RWPE1 (cell line): ENCODE measurements around the gene KRT1.

ENCODE experiments used
- CTCF ChIA-PET: fragments of 350-600 bp; sonication (Branson Sonifier 250); formaldehyde crosslinking; extraction: SDS; loops from one replicate; lab custom pipeline; 2021; lab: Yijun Ruan, JAX
- POLR2A ChIA-PET: fragments of 400-600 bp; formaldehyde crosslinking; extraction: SDS; loops from one replicate; lab custom pipeline; 2020; ENCODE audit warnings: antibody characterized with exemption; ENCODE audit not compliant: low non-redundant PET; lab: Yijun Ruan, JAX
- DNase-seq: peaks from one replicate; pipeline ENCODE4 v3.0.0; 2012; ENCODE audit warnings: low spot score
- H3K27ac ChIP-seq: fragments of 450-650 bp; 2 replicates; pipeline ENCODE4 v1.5.1; 2017
- TF ChIP-seq, protein P1 (sequence below): fragments of 450-650 bp; conservative IDR thresholded peaks from 2 replicates; pipeline ENCODE4 v1.5.1; 2017; ENCODE audit warnings: low read depth, mild to moderate bottlenecking

The KRT1 gene

DNA sequence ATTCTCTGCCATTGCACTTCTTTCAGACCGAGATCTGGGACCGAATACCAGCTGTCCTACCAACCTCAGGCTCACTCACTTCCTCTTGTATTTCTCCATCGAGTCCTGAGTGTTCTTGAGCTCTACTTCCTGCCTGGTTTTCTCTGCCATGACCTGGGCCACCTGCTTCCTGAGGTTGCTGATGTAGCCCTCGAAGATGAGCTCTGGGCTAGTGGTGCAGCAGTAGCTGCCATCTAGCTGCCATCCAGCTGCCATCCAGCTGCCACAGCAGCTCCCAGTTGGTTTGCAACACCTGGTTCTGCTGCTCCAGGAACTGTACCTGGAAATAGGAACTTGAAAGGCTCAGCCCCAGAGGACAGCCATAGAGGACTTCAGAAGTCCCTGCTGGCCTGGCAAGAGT lies 46.8 kb downstream of the KRT1 start:
- DNase-seq = no peak
- ChIA-PET CTCF (no interaction called here), POLR2A (no interaction called here)
- TF ChIP-seq, protein P1, sequence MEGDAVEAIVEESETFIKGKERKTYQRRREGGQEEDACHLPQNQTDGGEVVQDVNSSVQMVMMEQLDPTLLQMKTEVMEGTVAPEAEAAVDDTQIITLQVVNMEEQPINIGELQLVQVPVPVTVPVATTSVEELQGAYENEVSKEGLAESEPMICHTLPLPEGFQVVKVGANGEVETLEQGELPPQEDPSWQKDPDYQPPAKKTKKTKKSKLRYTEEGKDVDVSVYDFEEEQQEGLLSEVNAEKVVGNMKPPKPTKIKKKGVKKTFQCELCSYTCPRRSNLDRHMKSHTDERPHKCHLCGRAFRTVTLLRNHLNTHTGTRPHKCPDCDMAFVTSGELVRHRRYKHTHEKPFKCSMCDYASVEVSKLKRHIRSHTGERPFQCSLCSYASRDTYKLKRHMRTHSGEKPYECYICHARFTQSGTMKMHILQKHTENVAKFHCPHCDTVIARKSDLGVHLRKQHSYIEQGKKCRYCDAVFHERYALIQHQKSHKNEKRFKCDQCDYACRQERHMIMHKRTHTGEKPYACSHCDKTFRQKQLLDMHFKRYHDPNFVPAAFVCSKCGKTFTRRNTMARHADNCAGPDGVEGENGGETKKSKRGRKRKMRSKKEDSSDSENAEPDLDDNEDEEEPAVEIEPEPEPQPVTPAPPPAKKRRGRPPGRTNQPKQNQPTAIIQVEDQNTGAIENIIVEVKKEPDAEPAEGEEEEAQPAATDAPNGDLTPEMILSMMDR = no peak
- no peak overlapping the region for H3K27ac ChIP-seq

GRCh38 chr12:52632656-52633055 lies 47.6 kb downstream of the KRT1 start:
- POLR2A ChIA-PET = no interaction called here
- no peak for DNase-seq
- CTCF ChIA-PET = no interaction called here
- TF ChIP-seq, protein P1 = no peak
- H3K27ac ChIP-seq = no peak overlapping the region

GRCh38 chr12:52631676-52632459 lies 48.3 kb downstream of the KRT1 start:
- CTCF ChIA-PET = no interaction called here
- TF ChIP-seq, protein P1 = no peak
- POLR2A ChIA-PET = no interaction called here
- H3K27ac ChIP-seq = no peak overlapping the region
- no peak for DNase-seq

DNA sequence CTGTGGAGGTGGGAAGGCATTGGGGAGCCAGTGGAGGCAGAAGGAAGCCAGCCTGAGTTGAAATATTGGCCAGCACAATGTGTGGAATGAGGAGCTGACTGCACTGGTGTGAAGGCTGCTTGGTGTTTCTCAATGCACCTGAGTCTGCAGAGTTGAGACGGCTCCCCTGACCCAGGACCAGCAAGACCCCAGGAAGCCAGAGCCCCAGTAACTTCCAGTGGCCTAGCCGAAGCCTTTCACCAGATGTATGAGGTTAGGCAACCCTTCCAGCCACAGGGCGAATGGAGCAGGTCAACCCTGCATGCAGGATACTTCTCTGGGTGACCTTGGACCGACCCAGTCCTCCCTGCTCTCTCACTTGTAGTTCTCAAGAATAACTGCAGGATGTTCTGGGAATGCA lies 48.9 kb downstream of the KRT1 start:
- POLR2A ChIA-PET = no interaction called here
- TF ChIP-seq, protein P1 = no peak
- H3K27ac ChIP-seq = no peak overlapping the region
- CTCF ChIA-PET = no interaction called here
- DNase-seq = no peak

DNA sequence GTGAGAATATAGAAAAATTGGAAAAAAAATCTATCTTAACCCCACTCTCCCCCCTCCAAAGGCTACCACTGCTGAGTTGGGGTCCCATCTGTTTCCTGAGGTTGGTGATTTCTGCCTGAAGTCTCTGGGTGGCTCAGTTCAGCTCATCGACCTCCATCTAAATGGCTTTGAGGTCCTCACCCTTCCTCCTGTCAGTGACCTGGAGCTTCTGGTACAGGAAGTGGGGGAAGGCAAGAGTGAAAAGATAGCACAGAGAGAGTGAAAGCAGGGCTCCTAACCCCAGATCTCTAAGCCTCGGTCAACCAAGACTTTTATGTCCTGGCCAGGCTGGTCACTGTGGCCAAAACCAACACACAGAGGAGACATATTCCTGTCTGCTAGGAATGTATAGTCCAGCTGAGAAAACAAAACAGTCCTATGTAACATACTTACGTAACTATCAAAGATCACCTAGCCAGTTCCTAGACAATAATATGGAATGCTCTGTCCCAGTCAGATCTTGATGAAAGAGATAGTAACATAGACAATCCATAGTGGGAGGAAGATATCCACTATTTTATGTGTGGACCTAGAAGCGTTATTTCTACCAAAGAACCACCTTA lies 49.5 kb downstream of the KRT1 start:
- no peak overlapping the region for H3K27ac ChIP-seq

GRCh38 chr12:52630008-52630500 lies 50.2 kb downstream of the KRT1 start:
- POLR2A ChIA-PET = no interaction called here
- no peak overlapping the region for H3K27ac ChIP-seq
- TF ChIP-seq, protein P1 = no peak
- DNase-seq = no peak
- CTCF ChIA-PET = no interaction called here

More for the DNA sequence above, 49.5 kb downstream of the KRT1 start:
- no peak for DNase-seq
- ChIA-PET CTCF (no interaction called here), POLR2A (no interaction called here)
- TF ChIP-seq, protein P1 = no peak
